DND-41 (cell line): ENCODE measurements around the gene TAPT1.

Experiments used
- ATAC-seq: fragments of 200-7000 bp; cut with Tn5 transposase; 3 replicates; pipeline ENCODE4 v1.9.1; 2021; ENCODE audit warnings: low read depth; ENCODE audit not compliant: insufficient read depth
- DNase-seq: peaks from one replicate; pipeline ENCODE4 v3.0.0-alpha.2; 2020
- H2AFZ ChIP-seq: 2 replicates; pipeline ENCODE4 v1.6.0; 2012; ENCODE audit warnings: low read depth, low read length
- H3K27ac ChIP-seq: 2 replicates; pipeline ENCODE4 v1.5.1; 2012; ENCODE audit warnings: low read length, inconsistent platforms
- H3K27me3 ChIP-seq: fragments of 200-600 bp; sonication (generic); 2 replicates; pipeline ENCODE4 v1.6.0; 2012; ENCODE audit warnings: low read length, mild to moderate bottlenecking, inconsistent platforms; ENCODE audit not compliant: insufficient read depth, poor library complexity
- H3K36me3 ChIP-seq: 2 replicates; pipeline ENCODE4 v1.5.1; 2012; ENCODE audit warnings: low read length, inconsistent platforms; ENCODE audit not compliant: insufficient read depth
- H3K4me1 ChIP-seq: 2 replicates; pipeline ENCODE4 v1.5.1; 2012; ENCODE audit warnings: mild to moderate bottlenecking, low read length; ENCODE audit not compliant: insufficient read depth
- H3K4me2 ChIP-seq: 2 replicates; pipeline ENCODE4 v1.6.0; 2012; ENCODE audit warnings: mild to moderate bottlenecking, moderate library complexity, low read length, inconsistent platforms; ENCODE audit not compliant: insufficient read depth
- H3K4me3 ChIP-seq, 2 experiments: fragments of 200-600 bp in 1 of 2; shearing (Covaris generic) in 1 of 2; 2 replicates each; pipeline ENCODE4 v1.5.1; 2012 to 2016; ENCODE audit warnings: inconsistent platforms in 2 of 2, low read length in 2 of 2, mild to moderate bottlenecking in 2 of 2, low read depth in 1 of 2, moderate library complexity in 1 of 2
- H3K79me2 ChIP-seq: 2 replicates; pipeline ENCODE4 v1.6.0; 2012; ENCODE audit warnings: low read length, inconsistent platforms; ENCODE audit not compliant: insufficient read depth
- H3K9ac ChIP-seq: 2 replicates; pipeline ENCODE4 v1.6.0; 2012; ENCODE audit warnings: low read depth, mild to moderate bottlenecking, inconsistent platforms, low read length, moderate library complexity
- H3K9me3 ChIP-seq: 2 replicates; pipeline ENCODE4 v1.5.1; 2012; ENCODE audit warnings: low read length, moderate library complexity, mild to moderate bottlenecking, inconsistent platforms; ENCODE audit not compliant: insufficient read depth, severe bottlenecking
- H4K20me1 ChIP-seq: 2 replicates; pipeline ENCODE4 v1.6.0; 2012; ENCODE audit warnings: low read length; ENCODE audit not compliant: insufficient read depth
- CTCF ChIP-seq: IDR thresholded peaks from 2 replicates; pipeline ENCODE4 v1.5.1; 2012; ENCODE audit warnings: borderline replicate concordance, low read length, moderate library complexity, mild to moderate bottlenecking; ENCODE audit not compliant: poor library complexity, severe bottlenecking; ENCODE audit errors: extremely low read depth
- EZH2 ChIP-seq: IDR thresholded peaks from 3 replicates; pipeline ENCODE4 v1.6.1; 2012; ENCODE audit warnings: borderline replicate concordance, low read depth, mild to moderate bottlenecking, moderate library complexity, low read length, inconsistent platforms; ENCODE audit not compliant: severe bottlenecking

Gene TAPT1

GRCh38 chr4:16206848-16207247 lies 19.4 kb downstream of the TAPT1 start:
- Histone ChIP-seq H3K4me1 (no peaks in the 10 kb centered on the region), H3K4me2 (no peak overlapping the region), H3K4me3 (no peak overlapping the region), H2AFZ (no peak overlapping the region), H3K27ac (no peak overlapping the region), H3K27me3 (no peaks in the 10 kb centered on the region), H3K9me3 (no peaks in the 10 kb centered on the region), H4K20me1 (peaks cover 24% of the 10 kb centered on the region; the same call in 1 of the 2 replicates), H3K79me2 (peaks cover 51% of the 10 kb centered on the region), H3K36me3 (peaks cover 52% of the 10 kb centered on the region), H3K9ac (no peak overlapping the region)
- peak; percentile 85 for ATAC-seq
- TF ChIP-seq CTCF, result no peak
- TF ChIP-seq EZH2, result no peak
- peak; percentile 48 for DNase-seq

- peaks cover 56% of the 10 kb centered on the region for H3K36me3 ChIP-seq
- peak overlapping the region; percentile 41; the same call in 1 of the 2 replicates for H3K27ac ChIP-seq
- no peaks in the 10 kb centered on the region for H3K27me3 ChIP-seq
- TF ChIP-seq EZH2 (no peak), CTCF (no peak)
- no peak overlapping the region for H3K4me2 ChIP-seq
- no peak overlapping the region for H2AFZ ChIP-seq
- DNase-seq (no peak), ATAC-seq (no peak)
- no peak overlapping the region for H3K9ac ChIP-seq
- H3K4me3 ChIP-seq, result no peak overlapping the region
- H3K79me2 ChIP-seq, result peaks cover 49% of the 10 kb centered on the region
- H3K9me3 ChIP-seq, result no peaks in the 10 kb centered on the region
- peaks cover 24% of the 10 kb centered on the region; the same call in 1 of the 2 replicates for H4K20me1 ChIP-seq
- H3K4me1 ChIP-seq, result no peaks in the 10 kb centered on the region
These were observed 20.0 kb downstream of the TAPT1 start for GRCh38 chr4:16206301-16206700.

- TF ChIP-seq CTCF, result peak; percentile 70
- TF ChIP-seq EZH2, result no peak
- no peak overlapping the region for H3K4me2 ChIP-seq
- no peaks in the 10 kb centered on the region for H3K27me3 ChIP-seq
- no peak overlapping the region for H3K4me3 ChIP-seq
- no peak overlapping the region for H3K27ac ChIP-seq
- no peak overlapping the region for H2AFZ ChIP-seq
- DNase-seq, result no peak
- peaks cover 47% of the 10 kb centered on the region for H3K79me2 ChIP-seq
- peak; percentile 70 for ATAC-seq
- H3K4me1 ChIP-seq, result no peaks in the 10 kb centered on the region
- peaks cover 24% of the 10 kb centered on the region; the same call in 1 of the 2 replicates for H4K20me1 ChIP-seq
- H3K36me3 ChIP-seq, result peaks cover 55% of the 10 kb centered on the region
- H3K9ac ChIP-seq, result no peak overlapping the region
- H3K9me3 ChIP-seq, result no peaks in the 10 kb centered on the region
These were observed 20.7 kb downstream of the TAPT1 start for GRCh38 chr4:16205298-16206164.
